ENCODE results near the gene SIK1. TPM values are rescaled to one million over a fixed set of nuclear protein-coding genes. Genes with fewer than 3 reads are reported as not detected.
"Not testable (repeated sequence)": the region's sequence is repeated elsewhere in the genome, so short reads cannot be mapped to it uniquely, and the experiment has no call there.

The SIK1 gene
- 1 to 10 TPM in 3 of 4 donors, under 1 TPM in 1; 0.54 to 5.3 (median 1.5) TPM for total RNA-seq

- H3K36me3 ChIP-seq, DNase-seq: not testable (repeated sequence)
Observed at GRCh38 chr21:43426404-43427241, at the start of gene SIK1. Gene SIK1, minus strand, starts transcription at chr21:43427131. Its CDS starts 953 bp downstream, at chr21:43426178.

GRCh38 chr21:43471597-43472242 lies 44.8 kb upstream of the SIK1 start:
- H3K36me3 ChIP-seq; H3K27me3 ChIP-seq; H3K27ac ChIP-seq; H3K4me3 ChIP-seq (replicated peaks in 1 of 3); intact Hi-C loops (cut with DNase I); H3K9me3 ChIP-seq; DNase-seq; H3K4me1 ChIP-seq: not testable (repeated sequence)
- WGBS, 2 donors: no CpG with 5 or more reads among the region's 16 CpGs

More at GRCh38 chr21:43426404-43427241, at the start of gene SIK1:
- H3K4me1 ChIP-seq; H3K9me3 ChIP-seq; H3K27me3 ChIP-seq; intact Hi-C loops (cut with DNase I); H3K4me3 ChIP-seq (replicated peaks in 1 of 3); H3K27ac ChIP-seq: not testable (repeated sequence)
- no CpG with 5 or more reads among the region's 120 CpGs for WGBS, 2 donors

GRCh38 chr21:43469719-43470458 lies 43.0 kb upstream of the SIK1 start:
- DNase-seq; intact Hi-C loops (cut with DNase I); H3K27ac ChIP-seq; H3K9me3 ChIP-seq; H3K4me3 ChIP-seq (replicated peaks in 1 of 3); H3K4me1 ChIP-seq; H3K27me3 ChIP-seq; H3K36me3 ChIP-seq: not testable (repeated sequence)
- no CpG with 5 or more reads among the region's 31 CpGs for WGBS, 2 donors

GRCh38 chr21:43467785-43468184 lies 40.9 kb upstream of the SIK1 start:
- Histone ChIP-seq H3K4me3 (replicated peaks in 1 of 3) (no peak overlapping the region), H3K27ac (no peak overlapping the region), H3K9me3 (no peaks in the 10 kb centered on the region), H3K27me3 (no peaks in the 10 kb centered on the region), H3K4me1 (no peaks in the 10 kb centered on the region), H3K36me3 (no peaks in the 10 kb centered on the region)
- WGBS, 2 donors: 60 to 93% methylated on average over 1 of the region's 1 CpG
- intact Hi-C loops (cut with DNase I): no loop called here
- no peak for DNase-seq
- no peak for TF ChIP-seq POLR2A (IDR thresholded peaks at IDR 0.05)
- no peak for TF ChIP-seq CTCF (IDR thresholded peaks at IDR 0.05)

GRCh38 chr21:43465159-43465558 lies 38.2 kb upstream of the SIK1 start:
- H3K4me1 ChIP-seq; H3K9me3 ChIP-seq; DNase-seq; intact Hi-C loops (cut with DNase I); H3K4me3 ChIP-seq (replicated peaks in 1 of 3); H3K27me3 ChIP-seq; H3K27ac ChIP-seq; H3K36me3 ChIP-seq: not testable (repeated sequence)
- WGBS, 2 donors: no CpG with 5 or more reads among the region's 5 CpGs

- no CpG with 5 or more reads among the region's 20 CpGs for WGBS, 2 donors
- H3K27me3 ChIP-seq; H3K4me1 ChIP-seq; DNase-seq; H3K36me3 ChIP-seq; H3K27ac ChIP-seq; H3K9me3 ChIP-seq; intact Hi-C loops (cut with DNase I); H3K4me3 ChIP-seq (replicated peaks in 1 of 3): not testable (repeated sequence)
Observed at GRCh38 chr21:43463498-43464261, 36.7 kb upstream of the SIK1 start.

- WGBS, 2 donors: no CpG with 5 or more reads among the region's 17 CpGs
- H3K4me1 ChIP-seq; intact Hi-C loops (cut with DNase I); H3K9me3 ChIP-seq; DNase-seq; H3K27ac ChIP-seq; H3K36me3 ChIP-seq; H3K27me3 ChIP-seq; H3K4me3 ChIP-seq (replicated peaks in 1 of 3): not testable (repeated sequence)
Observed at GRCh38 chr21:43462932-43463331, 36.0 kb upstream of the SIK1 start.

- H3K4me3 ChIP-seq (replicated peaks in 1 of 3); H3K9me3 ChIP-seq; intact Hi-C loops (cut with DNase I); DNase-seq; H3K36me3 ChIP-seq; H3K4me1 ChIP-seq; H3K27me3 ChIP-seq; H3K27ac ChIP-seq: not testable (repeated sequence)
- no CpG with 5 or more reads among the region's 13 CpGs for WGBS, 2 donors
Observed at GRCh38 chr21:43460475-43460874, 33.5 kb upstream of the SIK1 start.

- H3K36me3 ChIP-seq; H3K27me3 ChIP-seq; H3K4me3 ChIP-seq (replicated peaks in 1 of 3); H3K27ac ChIP-seq; H3K4me1 ChIP-seq; H3K9me3 ChIP-seq; DNase-seq; intact Hi-C loops (cut with DNase I): not testable (repeated sequence)
- 86% methylated on average over 8 of the region's 12 CpGs; no CpG with 5 or more reads in 1 of the 2 donors for WGBS, 2 donors
Observed at GRCh38 chr21:43458995-43459394, 32.1 kb upstream of the SIK1 start.

GRCh38 chr21:43456616-43457314 lies 29.8 kb upstream of the SIK1 start:
- WGBS, 2 donors: no CpG with 5 or more reads among the region's 33 CpGs
- H3K9me3 ChIP-seq; H3K4me1 ChIP-seq; intact Hi-C loops (cut with DNase I); H3K36me3 ChIP-seq; H3K27ac ChIP-seq; H3K27me3 ChIP-seq; DNase-seq; H3K4me3 ChIP-seq (replicated peaks in 1 of 3): not testable (repeated sequence)
